ENCODE results near the gene AGMO.

The AGMO gene

DNA sequence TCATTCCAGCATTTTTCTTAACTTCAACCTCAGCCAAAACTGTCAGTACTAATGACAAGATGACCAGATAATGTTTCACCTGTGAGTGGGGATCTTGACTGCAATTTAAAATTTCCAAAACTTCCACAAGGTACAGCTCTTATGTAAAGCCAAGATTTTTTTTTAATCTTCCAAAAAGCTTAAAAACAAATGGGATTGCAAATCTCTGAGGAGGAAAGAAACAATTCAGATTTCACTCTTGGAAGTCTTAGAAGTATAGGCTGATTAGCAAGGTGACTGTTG is 90.2 kb downstream of the AGMO start:
- Histone ChIP-seq H3K4me3 (ENCODE audit: low read length) (no peak overlapping the region), H3K36me3 (replicated peaks; ENCODE audit: low read depth, low read length) (no peaks in the 10 kb centered on the region), H4K20me1 (ENCODE audit: insufficient read depth, low read length) (no peaks in the 10 kb centered on the region), H3K27me3 (ENCODE audit: low read depth, low read length) (no peaks in the 10 kb centered on the region), H3K9me3 (ENCODE audit: insufficient read depth, low read length) (no peaks in the 10 kb centered on the region), H3K4me1 (ENCODE audit: low read length) (no peaks in the 10 kb centered on the region), H3K27ac (ENCODE audit: low read length) (no peak overlapping the region), H3K79me2 (ENCODE audit: low read length) (no peaks in the 10 kb centered on the region), H3K4me2 (ENCODE audit: low read length) (no peak overlapping the region), H3K9ac (ENCODE audit: low read length) (no peak overlapping the region), H2AFZ (ENCODE audit: low read depth, low read length) (no peak overlapping the region)
- no peak for TF ChIP-seq EZH2phosphoT487 (IDR thresholded peaks at IDR 0.05; ENCODE audit: low read depth)
- TF ChIP-seq, protein P1, sequence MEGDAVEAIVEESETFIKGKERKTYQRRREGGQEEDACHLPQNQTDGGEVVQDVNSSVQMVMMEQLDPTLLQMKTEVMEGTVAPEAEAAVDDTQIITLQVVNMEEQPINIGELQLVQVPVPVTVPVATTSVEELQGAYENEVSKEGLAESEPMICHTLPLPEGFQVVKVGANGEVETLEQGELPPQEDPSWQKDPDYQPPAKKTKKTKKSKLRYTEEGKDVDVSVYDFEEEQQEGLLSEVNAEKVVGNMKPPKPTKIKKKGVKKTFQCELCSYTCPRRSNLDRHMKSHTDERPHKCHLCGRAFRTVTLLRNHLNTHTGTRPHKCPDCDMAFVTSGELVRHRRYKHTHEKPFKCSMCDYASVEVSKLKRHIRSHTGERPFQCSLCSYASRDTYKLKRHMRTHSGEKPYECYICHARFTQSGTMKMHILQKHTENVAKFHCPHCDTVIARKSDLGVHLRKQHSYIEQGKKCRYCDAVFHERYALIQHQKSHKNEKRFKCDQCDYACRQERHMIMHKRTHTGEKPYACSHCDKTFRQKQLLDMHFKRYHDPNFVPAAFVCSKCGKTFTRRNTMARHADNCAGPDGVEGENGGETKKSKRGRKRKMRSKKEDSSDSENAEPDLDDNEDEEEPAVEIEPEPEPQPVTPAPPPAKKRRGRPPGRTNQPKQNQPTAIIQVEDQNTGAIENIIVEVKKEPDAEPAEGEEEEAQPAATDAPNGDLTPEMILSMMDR (IDR thresholded peaks at IDR 0.05; ENCODE audit: low read depth, low read length) = no peak

DNA sequence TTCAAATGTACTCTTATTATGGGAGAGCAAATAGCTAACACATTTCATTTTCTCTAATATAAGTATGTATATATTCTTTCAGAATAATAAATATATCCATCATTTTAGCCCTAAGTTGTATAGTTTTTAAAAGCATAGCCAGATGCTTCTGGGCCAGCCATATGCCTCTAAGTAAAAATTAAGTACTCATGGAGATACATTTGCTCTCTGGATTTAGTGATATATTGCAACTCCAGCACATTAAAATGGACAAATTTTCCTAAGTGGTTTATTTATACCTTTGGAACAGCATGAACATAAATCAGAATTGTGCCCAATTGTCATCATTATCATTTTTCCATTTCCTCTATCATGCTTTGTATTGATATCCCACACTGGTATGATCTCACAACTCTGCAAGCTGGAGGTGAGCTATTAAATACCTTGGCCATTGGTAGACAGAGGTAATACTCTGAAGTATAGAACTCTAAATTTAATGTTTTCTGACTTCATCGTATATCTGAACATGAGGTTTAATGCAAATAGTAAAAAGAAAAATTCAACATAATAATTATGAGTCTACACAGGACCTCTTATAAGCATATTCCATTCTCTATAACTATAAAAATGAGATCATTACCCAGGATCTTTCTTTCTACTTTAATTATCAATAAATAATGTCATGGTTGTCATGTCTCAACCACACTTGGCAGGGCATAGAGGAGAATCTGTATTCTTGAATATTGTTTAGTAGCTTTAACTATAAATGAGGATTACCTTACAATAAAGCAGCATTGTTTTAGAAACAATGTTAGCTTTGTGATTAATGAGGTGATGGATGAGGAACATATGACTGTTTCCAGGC is 90.8 kb downstream of the AGMO start:
- no peaks in the 10 kb centered on the region for H3K27me3 ChIP-seq (ENCODE audit: low read depth, low read length)
- H3K4me3 ChIP-seq (ENCODE audit: low read length) = no peak overlapping the region
- no peaks in the 10 kb centered on the region for H3K9me3 ChIP-seq (ENCODE audit: insufficient read depth, low read length)
- no peak overlapping the region for H2AFZ ChIP-seq (ENCODE audit: low read depth, low read length)
- no peaks in the 10 kb centered on the region for H3K36me3 ChIP-seq (replicated peaks; ENCODE audit: low read depth, low read length)
- no peak overlapping the region for H3K27ac ChIP-seq (ENCODE audit: low read length)
- no peaks in the 10 kb centered on the region for H3K4me1 ChIP-seq (ENCODE audit: low read length)
- no peak for TF ChIP-seq EZH2phosphoT487 (IDR thresholded peaks at IDR 0.05; ENCODE audit: low read depth)
- TF ChIP-seq, protein P1 (IDR thresholded peaks at IDR 0.05; ENCODE audit: low read depth, low read length) = no peak
- H3K79me2 ChIP-seq (ENCODE audit: low read length) = no peaks in the 10 kb centered on the region
- no peak overlapping the region for H3K4me2 ChIP-seq (ENCODE audit: low read length)
- no peak overlapping the region for H3K9ac ChIP-seq (ENCODE audit: low read length)
- no peaks in the 10 kb centered on the region for H4K20me1 ChIP-seq (ENCODE audit: insufficient read depth, low read length)

DNA sequence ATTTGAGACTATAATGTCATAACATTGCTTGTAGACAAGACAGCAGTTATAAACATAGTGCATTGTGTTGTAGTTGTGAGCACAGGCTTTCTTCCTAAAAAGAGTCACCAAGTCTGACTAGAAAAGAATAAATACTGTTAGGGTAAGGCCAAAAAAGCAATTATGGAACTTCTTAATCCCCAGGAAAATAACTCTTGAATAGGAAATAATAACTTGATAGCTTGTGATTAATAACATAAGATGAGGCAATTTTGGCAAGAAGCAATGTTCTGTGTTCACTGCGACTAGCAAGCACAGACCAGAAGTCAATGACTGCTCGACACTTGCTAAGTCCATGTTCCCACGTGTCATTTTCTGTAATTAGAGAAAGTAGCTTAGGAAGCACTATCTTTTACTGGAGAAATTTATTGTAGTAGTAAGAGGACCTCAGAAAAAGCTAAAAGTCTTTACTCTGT is 97.1 kb downstream of the AGMO start:
- H3K79me2 ChIP-seq (ENCODE audit: low read length) = no peaks in the 10 kb centered on the region
- no peak overlapping the region for H2AFZ ChIP-seq (ENCODE audit: low read depth, low read length)
- H3K27ac ChIP-seq (ENCODE audit: low read length) = no peak overlapping the region

More for the DNA sequence above, 97.1 kb downstream of the AGMO start:
- H3K9me3 ChIP-seq (ENCODE audit: insufficient read depth, low read length) = no peaks in the 10 kb centered on the region
- H4K20me1 ChIP-seq (ENCODE audit: insufficient read depth, low read length) = no peaks in the 10 kb centered on the region
- TF ChIP-seq, protein P1 (IDR thresholded peaks at IDR 0.05; ENCODE audit: low read depth, low read length) = no peak
- no peaks in the 10 kb centered on the region for H3K27me3 ChIP-seq (ENCODE audit: low read depth, low read length)
- no peak overlapping the region for H3K9ac ChIP-seq (ENCODE audit: low read length)
- no peaks in the 10 kb centered on the region for H3K36me3 ChIP-seq (replicated peaks; ENCODE audit: low read depth, low read length)
- H3K4me1 ChIP-seq (ENCODE audit: low read length) = peaks cover 10% of the 10 kb centered on the region; the same call in 1 of the 2 replicates
- H3K4me2 ChIP-seq (ENCODE audit: low read length) = 0 out of 2 replicates have a peak overlapping the region, but pooled peaks have one; percentile 17
- H3K4me3 ChIP-seq (ENCODE audit: low read length) = no peak overlapping the region

Data from OCI-LY3 (cell line).